ENCODE measurements around the gene CDH10. TPM values are rescaled to one million over a fixed set of nuclear protein-coding genes. Genes with fewer than 3 reads are reported as not detected.

CDH10 gene
- total and polyA plus RNA-seq, 9 of the 15 experiments (the other 6 are each of a cell fraction or from before 2014, with no cell fraction given): not detected

DNA sequence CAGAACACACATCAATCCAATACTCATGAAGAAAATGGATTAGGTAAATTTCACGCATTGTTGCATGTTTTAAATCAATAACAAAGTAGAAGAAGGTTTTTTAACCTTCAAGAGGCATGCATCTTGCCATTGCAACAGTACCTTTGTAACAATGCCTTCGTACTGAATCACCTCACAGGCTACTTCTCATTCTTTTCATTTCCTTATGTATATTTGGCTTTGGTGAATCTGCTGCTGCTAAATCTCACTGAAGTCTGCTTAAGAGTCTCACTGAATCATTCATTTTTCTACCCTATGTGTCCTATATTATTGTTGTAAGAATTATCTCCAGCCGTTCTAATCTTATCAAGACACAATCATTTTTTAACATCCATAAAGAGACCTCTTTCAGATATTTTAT lies 152.5 kb downstream of the CDH10 start (continued):
- TF ChIP-seq ZBTB5 (IDR thresholded peaks at IDR 0.05): no peak
- TF ChIP-seq SRSF7 (optimal IDR thresholded peaks at IDR 0.05; ENCODE audit: low read depth, low read length): no peak
- TF ChIP-seq ZFP30 (CRISPR knock-in tag; IDR thresholded peaks at IDR 0.05; ENCODE audit: borderline replicate concordance): no peak
- TF ChIP-seq ZNF77 (CRISPR knock-in tag; IDR thresholded peaks at IDR 0.05): no peak
- no peak for TF ChIP-seq CXXC5 (CRISPR knock-in tag; IDR thresholded peaks at IDR 0.05)
- no peak for TF ChIP-seq POU5F1 (IDR thresholded peaks at IDR 0.05; ENCODE audit: borderline replicate concordance, low read depth, low read length, partially characterized antibody)
- no peak for TF ChIP-seq CBFB (CRISPR knock-in tag; IDR thresholded peaks at IDR 0.05)
- TF ChIP-seq FOXK2 (conservative IDR thresholded peaks at IDR 0.05 in 1 of 2, IDR thresholded peaks at IDR 0.05 in 1 of 2; ENCODE audit: low read depth in 2 of 2): no peak
- no peak for TF ChIP-seq ZNF584 (CRISPR knock-in tag; IDR thresholded peaks at IDR 0.05; ENCODE audit: low read depth)
- no peak for TF ChIP-seq GATAD2A (IDR thresholded peaks at IDR 0.05)
- TF ChIP-seq TBP (optimal IDR thresholded peaks at IDR 0.05; ENCODE audit: low read depth, low read length): no peak
- TF ChIP-seq MTF1 (CRISPR knock-in tag; IDR thresholded peaks at IDR 0.05; ENCODE audit: borderline replicate concordance): no peak

All from K562 (cell line).